Thyroid gland (tissue), 4 donors: Measurements from ENCODE around the gene SERINC3.

ENCODE experiments used
- CTCF ChIP-seq, 6 experiments: fragments of 200-600 bp in 3 of 6; fragments of 450-650 bp in 3 of 6; sonication (generic) in 3 of 6; IDR thresholded peaks; one replicate each; pipeline ENCODE4 v1.5.1; 2016 to 2019; ENCODE audit warnings: antibody characterized with exemption in 6 of 6, mild to moderate bottlenecking in 2 of 6, inconsistent platforms in 1 of 6, moderate library complexity in 1 of 6
- POLR2A ChIP-seq, 2 donors: fragments of 450-650 bp; IDR thresholded peaks; one replicate each; pipeline ENCODE4 v1.6.1; 2017; ENCODE audit warnings: antibody characterized with exemption in 2 of 2, mild to moderate bottlenecking in 2 of 2, moderate library complexity in 1 of 2

DNA sequence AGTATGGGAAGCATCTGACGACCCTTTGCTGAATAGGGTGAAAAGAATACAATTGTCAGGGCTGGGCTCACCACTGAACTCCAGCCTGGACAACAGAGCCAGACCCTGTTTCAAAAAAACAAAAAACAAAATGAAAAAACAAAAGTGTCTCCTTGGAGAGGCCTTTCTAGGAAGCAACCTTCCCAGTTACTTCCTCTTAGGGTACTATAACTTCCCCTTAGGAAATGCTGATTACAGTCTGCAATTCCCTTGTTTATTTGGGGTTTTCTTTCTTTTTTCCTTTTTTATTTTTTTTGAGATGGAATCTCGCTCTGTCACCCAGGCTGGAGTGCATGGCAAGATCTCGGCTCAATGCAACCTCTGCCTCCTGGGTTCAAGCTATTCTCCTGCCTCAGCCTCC is 66.7 kb downstream of the SERINC3 start:
- TF ChIP-seq CTCF (IDR thresholded peaks at IDR 0.05) (no peak), POLR2A (IDR thresholded peaks at IDR 0.05) (no peak)
